ENCODE data around the gene LMCD1.

LMCD1 gene

DNA sequence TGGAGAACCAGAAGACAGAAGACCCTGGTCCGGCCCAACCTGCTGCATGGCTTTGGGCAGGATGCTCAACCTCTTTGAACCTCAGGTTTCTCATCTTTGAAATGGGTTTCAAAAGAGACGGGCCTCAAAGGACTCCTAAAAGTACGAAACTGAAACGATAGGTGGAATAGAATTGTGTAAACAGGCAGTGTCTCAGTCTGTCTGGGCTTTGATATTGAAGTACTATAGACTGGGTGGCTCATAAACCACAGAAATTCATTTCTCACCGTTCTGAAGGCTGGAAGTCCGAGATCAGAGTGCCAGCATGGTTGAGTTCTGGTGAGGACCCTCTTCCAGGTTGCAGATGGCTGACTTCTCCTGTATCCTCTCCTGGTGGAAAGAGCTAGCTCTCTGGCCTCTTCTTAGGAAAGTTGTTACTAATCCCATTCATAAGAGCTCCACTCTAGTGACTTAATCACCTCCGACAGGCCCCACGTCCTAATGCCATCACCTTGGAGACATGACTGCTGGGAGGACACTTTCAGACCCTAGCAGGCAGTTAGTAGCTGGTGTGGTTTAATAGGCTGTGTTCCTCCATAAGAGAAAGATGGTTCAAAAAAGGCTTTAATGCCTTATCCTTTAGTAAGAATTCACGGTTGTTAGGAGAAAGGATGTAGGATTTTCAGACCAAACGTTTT lies 107.3 kb downstream of the LMCD1 start:
- no peaks in the 10 kb centered on the region for H3K36me3 ChIP-seq (ENCODE audit: control insufficient read depth, insufficient read depth, low read length)
- H3K4me1 ChIP-seq, result no peaks in the 10 kb centered on the region
- H3K9me3 ChIP-seq (ENCODE audit: control insufficient read depth, low read length), result no peaks in the 10 kb centered on the region
- H3K27me3 ChIP-seq (ENCODE audit: control insufficient read depth, insufficient read depth, low read length), result no peaks in the 10 kb centered on the region
- no peak overlapping the region for H3K4me2 ChIP-seq (ENCODE audit: low read length)
- H2AFZ ChIP-seq, result no peak overlapping the region
- no peak overlapping the region for H3K9ac ChIP-seq
- no peak overlapping the region for H3K4me3 ChIP-seq (ENCODE audit: low read depth, low read length)
- TF ChIP-seq, protein P1, sequence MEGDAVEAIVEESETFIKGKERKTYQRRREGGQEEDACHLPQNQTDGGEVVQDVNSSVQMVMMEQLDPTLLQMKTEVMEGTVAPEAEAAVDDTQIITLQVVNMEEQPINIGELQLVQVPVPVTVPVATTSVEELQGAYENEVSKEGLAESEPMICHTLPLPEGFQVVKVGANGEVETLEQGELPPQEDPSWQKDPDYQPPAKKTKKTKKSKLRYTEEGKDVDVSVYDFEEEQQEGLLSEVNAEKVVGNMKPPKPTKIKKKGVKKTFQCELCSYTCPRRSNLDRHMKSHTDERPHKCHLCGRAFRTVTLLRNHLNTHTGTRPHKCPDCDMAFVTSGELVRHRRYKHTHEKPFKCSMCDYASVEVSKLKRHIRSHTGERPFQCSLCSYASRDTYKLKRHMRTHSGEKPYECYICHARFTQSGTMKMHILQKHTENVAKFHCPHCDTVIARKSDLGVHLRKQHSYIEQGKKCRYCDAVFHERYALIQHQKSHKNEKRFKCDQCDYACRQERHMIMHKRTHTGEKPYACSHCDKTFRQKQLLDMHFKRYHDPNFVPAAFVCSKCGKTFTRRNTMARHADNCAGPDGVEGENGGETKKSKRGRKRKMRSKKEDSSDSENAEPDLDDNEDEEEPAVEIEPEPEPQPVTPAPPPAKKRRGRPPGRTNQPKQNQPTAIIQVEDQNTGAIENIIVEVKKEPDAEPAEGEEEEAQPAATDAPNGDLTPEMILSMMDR (IDR thresholded peaks at IDR 0.05), result no peak
- H3K79me2 ChIP-seq, result no peaks in the 10 kb centered on the region
- no peak overlapping the region for H3K27ac ChIP-seq

DNA sequence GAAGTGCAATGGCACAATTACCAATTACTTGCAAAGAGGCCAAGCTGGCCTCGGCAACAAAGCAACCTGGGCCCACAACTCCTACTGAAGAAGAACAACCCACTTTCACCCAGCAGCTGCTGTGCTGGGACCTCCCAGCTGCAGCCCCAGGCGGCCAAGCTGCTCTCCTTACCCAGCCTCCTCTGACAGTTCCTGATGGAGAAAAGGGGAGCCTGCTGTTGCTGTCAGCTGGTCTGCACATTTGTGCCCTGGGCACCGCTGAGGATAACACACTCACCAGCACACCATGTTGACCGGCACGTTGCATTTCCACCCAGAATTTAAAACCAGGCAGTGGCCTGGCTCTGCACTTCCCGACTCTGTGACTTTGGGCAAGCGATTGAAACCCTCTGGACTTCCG lies 109.3 kb downstream of the LMCD1 start:
- Histone ChIP-seq H3K4me1 (no peaks in the 10 kb centered on the region), H3K9me3 (ENCODE audit: control insufficient read depth, low read length) (no peaks in the 10 kb centered on the region)

DNA sequence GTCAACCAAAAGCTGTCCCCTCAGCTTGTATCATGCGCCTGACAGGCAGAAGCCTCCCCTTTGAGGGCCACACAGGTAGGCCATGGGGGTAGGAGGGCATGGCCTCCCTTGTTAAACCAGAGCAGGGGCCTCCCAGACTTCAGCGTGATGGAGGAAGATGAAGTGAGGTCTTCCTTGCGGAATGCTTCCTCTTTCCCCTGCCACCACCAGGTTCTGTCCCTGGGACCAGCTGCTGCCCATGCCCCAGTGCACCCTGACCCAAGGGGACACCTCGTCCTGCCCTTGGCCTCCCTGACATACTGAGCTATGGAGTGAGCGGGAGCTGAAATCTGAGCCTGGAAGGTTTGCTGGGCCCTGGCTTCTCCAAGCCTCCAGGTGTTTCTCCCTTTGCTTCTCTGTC lies 116.3 kb downstream of the LMCD1 start:
- no peak overlapping the region for H3K27ac ChIP-seq
- no peak overlapping the region for H3K4me3 ChIP-seq (ENCODE audit: low read depth, low read length)
- no peaks in the 10 kb centered on the region for H3K9me3 ChIP-seq (ENCODE audit: control insufficient read depth, low read length)
- H2AFZ ChIP-seq, result no peak overlapping the region
- no peaks in the 10 kb centered on the region for H3K27me3 ChIP-seq (ENCODE audit: control insufficient read depth, insufficient read depth, low read length)
- no peaks in the 10 kb centered on the region for H3K36me3 ChIP-seq (ENCODE audit: control insufficient read depth, insufficient read depth, low read length)
- no peak overlapping the region for H3K9ac ChIP-seq
- H3K4me2 ChIP-seq (ENCODE audit: low read length), result no peak overlapping the region
- H3K79me2 ChIP-seq, result no peaks in the 10 kb centered on the region
- H3K4me1 ChIP-seq, result no peaks in the 10 kb centered on the region
- TF ChIP-seq, protein P1 (IDR thresholded peaks at IDR 0.05), result no peak

More for the DNA sequence above, 109.3 kb downstream of the LMCD1 start:
- Histone ChIP-seq H3K4me2 (ENCODE audit: low read length) (no peak overlapping the region), H3K27ac (no peak overlapping the region), H3K36me3 (ENCODE audit: control insufficient read depth, insufficient read depth, low read length) (no peaks in the 10 kb centered on the region), H3K79me2 (no peaks in the 10 kb centered on the region), H3K27me3 (ENCODE audit: control insufficient read depth, insufficient read depth, low read length) (no peaks in the 10 kb centered on the region), H3K4me3 (ENCODE audit: low read depth, low read length) (no peak overlapping the region), H3K9ac (no peak overlapping the region), H2AFZ (no peak overlapping the region)
- TF ChIP-seq, protein P1 (IDR thresholded peaks at IDR 0.05), result no peak

DNA sequence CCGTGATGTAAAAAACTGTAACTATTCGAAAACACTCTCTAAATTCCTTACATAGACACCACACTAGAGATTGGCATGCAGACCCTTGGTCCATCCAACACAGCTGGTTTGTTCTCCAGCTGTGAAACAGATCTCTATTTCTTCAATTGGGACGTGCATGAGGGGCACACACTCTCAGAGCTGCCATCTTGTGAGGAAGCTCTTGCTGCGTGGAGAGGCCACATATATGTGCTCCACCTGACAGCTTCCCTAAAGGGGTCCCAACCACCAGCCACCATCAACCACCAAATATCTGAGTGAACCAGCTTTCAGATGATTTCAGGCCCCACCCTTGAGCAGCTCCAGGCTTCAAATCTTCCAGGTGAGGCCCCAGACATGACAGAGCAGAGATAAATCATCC lies 117.3 kb downstream of the LMCD1 start:
- no peaks in the 10 kb centered on the region for H3K36me3 ChIP-seq (ENCODE audit: control insufficient read depth, insufficient read depth, low read length)
- no peaks in the 10 kb centered on the region for H3K79me2 ChIP-seq
- no peaks in the 10 kb centered on the region for H3K9me3 ChIP-seq (ENCODE audit: control insufficient read depth, low read length)
- peaks cover 5% of the 10 kb centered on the region for H3K4me1 ChIP-seq
- H3K27me3 ChIP-seq (ENCODE audit: control insufficient read depth, insufficient read depth, low read length), result no peaks in the 10 kb centered on the region
- no peak overlapping the region for H2AFZ ChIP-seq
- H3K4me2 ChIP-seq (ENCODE audit: low read length), result no peak overlapping the region
- TF ChIP-seq, protein P1 (IDR thresholded peaks at IDR 0.05), result no peak
- no peak overlapping the region for H3K9ac ChIP-seq
- H3K4me3 ChIP-seq (ENCODE audit: low read depth, low read length), result no peak overlapping the region
- no peak overlapping the region for H3K27ac ChIP-seq

DNA sequence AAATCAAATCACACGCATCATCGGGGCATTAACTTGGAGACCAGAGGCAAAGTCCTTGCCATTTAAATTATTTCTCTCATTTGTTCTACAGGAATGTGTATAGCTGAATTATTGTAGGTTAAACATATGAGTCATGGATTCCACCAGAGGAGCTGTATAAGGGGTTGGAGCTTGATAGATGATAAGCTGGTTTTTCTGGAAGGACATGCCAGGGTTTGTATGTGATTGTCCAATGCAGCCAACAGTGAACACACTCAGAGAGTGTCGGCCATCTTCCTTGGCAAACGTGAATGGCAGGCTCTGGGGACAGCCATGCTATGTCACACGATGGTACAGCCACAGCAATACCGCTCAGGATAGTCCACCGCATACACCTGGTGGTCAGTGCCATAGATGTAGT lies 117.9 kb downstream of the LMCD1 start:
- Histone ChIP-seq H3K4me2 (ENCODE audit: low read length) (no peak overlapping the region), H2AFZ (no peak overlapping the region), H3K9me3 (ENCODE audit: control insufficient read depth, low read length) (no peaks in the 10 kb centered on the region), H3K9ac (no peak overlapping the region), H3K36me3 (ENCODE audit: control insufficient read depth, insufficient read depth, low read length) (no peaks in the 10 kb centered on the region), H3K4me3 (ENCODE audit: low read depth, low read length) (no peak overlapping the region), H3K79me2 (no peaks in the 10 kb centered on the region), H3K27ac (no peak overlapping the region), H3K4me1 (peaks cover 5% of the 10 kb centered on the region), H3K27me3 (ENCODE audit: control insufficient read depth, insufficient read depth, low read length) (no peaks in the 10 kb centered on the region)
- TF ChIP-seq, protein P1 (IDR thresholded peaks at IDR 0.05), result no peak
